Panc1 (cell line): ENCODE data around the gene MLN. TPM values are rescaled to one million over a fixed set of nuclear protein-coding genes. Genes with fewer than 3 reads are reported as not detected.

ENCODE experiments used
- ATAC-seq: fragments of 200-7000 bp; cut with Tn5 transposase; 2 replicates; pipeline ENCODE4 v1.9.1; 2020; ENCODE audit warnings: mild to moderate bottlenecking, moderate library complexity
- BruUV-seq: library from RNA; stranded (reverse); fragments of 400-500 nt; replicated peaks from 2 replicates; lab custom pipeline; 2021; lab: Mats Ljungman, UMichigan
- CTCF ChIA-PET: fragments of 300-600 bp; sonication (Branson Sonifier 250); formaldehyde crosslinking; loops from one replicate; lab custom pipeline; 2022; ENCODE audit warnings: antibody characterized with exemption; lab: Charles Lee
- POLR2A ChIA-PET: fragments of 300-600 bp; sonication (Branson Sonifier 250); formaldehyde crosslinking; loops from one replicate; lab custom pipeline; 2022; ENCODE audit warnings: antibody characterized with exemption; lab: Charles Lee
- DNase-seq: peaks from one replicate; pipeline ENCODE4 v3.0.0-alpha.2; 2010; ENCODE audit warnings: low read depth, low spot score
- H3K27ac ChIP-seq: 2 replicates; pipeline ENCODE4 v1.5.1; 2011; ENCODE audit warnings: mild to moderate bottlenecking, low read length, inconsistent platforms
- H3K27me3 ChIP-seq: fragments of 200-500 bp; sonication (Bioruptor generic); 2 replicates; pipeline ENCODE4 v1.6.0; 2014; ENCODE audit warnings: low read length, inconsistent platforms; ENCODE audit not compliant: control insufficient read depth, insufficient read depth
- H3K36me3 ChIP-seq: fragments of 200-500 bp; sonication (Bioruptor generic); 2 replicates; pipeline ENCODE4 v1.5.1; 2014; ENCODE audit warnings: inconsistent platforms, mild to moderate bottlenecking, low read length, moderate library complexity; ENCODE audit not compliant: control insufficient read depth, insufficient read depth
- H3K4me1 ChIP-seq: 2 replicates; pipeline ENCODE4 v1.5.1; 2011; ENCODE audit warnings: inconsistent platforms, mild to moderate bottlenecking, low read length, moderate library complexity; ENCODE audit not compliant: control insufficient read depth, insufficient read depth
- H3K4me3 ChIP-seq, 2 experiments: 2 replicates each; pipeline ENCODE4 v1.5.1; 2011 to 2012; ENCODE audit warnings: low read depth in 2 of 2, low read length in 2 of 2, mild to moderate bottlenecking in 2 of 2, inconsistent platforms in 1 of 2, moderate library complexity in 1 of 2
- H3K9me3 ChIP-seq: fragments of 200-500 bp; sonication (Bioruptor generic); 2 replicates; pipeline ENCODE4 v1.5.1; 2014; ENCODE audit warnings: low read depth, mild to moderate bottlenecking, inconsistent platforms, low read length, moderate library complexity; ENCODE audit not compliant: control insufficient read depth, insufficient read depth
- POLR2AphosphoS5 ChIP-seq: IDR thresholded peaks from 2 replicates; pipeline ENCODE4 v1.6.1; 2012; ENCODE audit warnings: mild to moderate bottlenecking, low read depth, low read length, moderate library complexity
- REST ChIP-seq, 2 experiments: IDR thresholded peaks; 2 replicates each; pipeline ENCODE4 v1.6.1; 2011 to 2012; ENCODE audit warnings: low read depth in 2 of 2, control low read depth in 1 of 2, low read length in 1 of 2, mild to moderate bottlenecking in 1 of 2, moderate library complexity in 1 of 2; ENCODE audit not compliant: insufficient read depth in 1 of 2
- SIN3A ChIP-seq: IDR thresholded peaks from 2 replicates; pipeline ENCODE4 v1.6.1; 2012; ENCODE audit warnings: low read depth, mild to moderate bottlenecking, low read length, moderate library complexity, borderline replicate concordance; ENCODE audit not compliant: insufficient read depth
- TCF7L2 ChIP-seq: IDR thresholded peaks from 2 replicates; pipeline ENCODE4 v1.6.1; 2011; ENCODE audit warnings: mild to moderate bottlenecking, low read depth, low read length, inconsistent platforms
- in situ Hi-C: cut with HindIII; loops from 2 replicates; pipeline ENCODE4 v1.10.0; 2016; ENCODE audit warnings: low sequenced_read_pairs, low pct_unique_long_range_greater_than_20kb
- intact Hi-C: fragments of 100-400 bp; cut with micrococcal nuclease; formaldehyde crosslinking; loops from one replicate; pipeline ENCODE4 v1.10.0; 2022; ENCODE audit not compliant: unreplicated experiment
- total RNA-seq: library from RNA; stranded (reverse); gene quantifications from one replicate; pipeline ENCODE4 v1.2.1, GENCODE V29; 2021; ENCODE audit not compliant: unreplicated experiment
- TF ChIP-seq, protein P1 (sequence below): fragments of 450-650 bp; IDR thresholded peaks from 2 replicates; pipeline ENCODE4 v1.5.1; 2017; ENCODE audit warnings: mild to moderate bottlenecking

The MLN gene
- total RNA-seq, 1 experiment from 2014 or later: not detected

- CTCF ChIA-PET: no interaction called here
- TF ChIP-seq TCF7L2 (no peak), POLR2AphosphoS5 (no peak), SIN3A (no peak), REST (IDR thresholded peaks at IDR 0.05; ENCODE audit: insufficient read depth in 1 of 2, low read depth in 2 of 2, low read length in 1 of 2) (no peak)
- TF ChIP-seq, protein P1, sequence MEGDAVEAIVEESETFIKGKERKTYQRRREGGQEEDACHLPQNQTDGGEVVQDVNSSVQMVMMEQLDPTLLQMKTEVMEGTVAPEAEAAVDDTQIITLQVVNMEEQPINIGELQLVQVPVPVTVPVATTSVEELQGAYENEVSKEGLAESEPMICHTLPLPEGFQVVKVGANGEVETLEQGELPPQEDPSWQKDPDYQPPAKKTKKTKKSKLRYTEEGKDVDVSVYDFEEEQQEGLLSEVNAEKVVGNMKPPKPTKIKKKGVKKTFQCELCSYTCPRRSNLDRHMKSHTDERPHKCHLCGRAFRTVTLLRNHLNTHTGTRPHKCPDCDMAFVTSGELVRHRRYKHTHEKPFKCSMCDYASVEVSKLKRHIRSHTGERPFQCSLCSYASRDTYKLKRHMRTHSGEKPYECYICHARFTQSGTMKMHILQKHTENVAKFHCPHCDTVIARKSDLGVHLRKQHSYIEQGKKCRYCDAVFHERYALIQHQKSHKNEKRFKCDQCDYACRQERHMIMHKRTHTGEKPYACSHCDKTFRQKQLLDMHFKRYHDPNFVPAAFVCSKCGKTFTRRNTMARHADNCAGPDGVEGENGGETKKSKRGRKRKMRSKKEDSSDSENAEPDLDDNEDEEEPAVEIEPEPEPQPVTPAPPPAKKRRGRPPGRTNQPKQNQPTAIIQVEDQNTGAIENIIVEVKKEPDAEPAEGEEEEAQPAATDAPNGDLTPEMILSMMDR: no peak
- Histone ChIP-seq H3K9me3 (no peaks in the 10 kb centered on the region), H3K36me3 (no peaks in the 10 kb centered on the region), H3K4me1 (peaks cover 29% of the 10 kb centered on the region), H3K27me3 (no peaks in the 10 kb centered on the region), H3K4me3 (no peak overlapping the region), H3K27ac (no peak overlapping the region)
- BruUV-seq: no TSS peak
- ATAC-seq (no peak), DNase-seq (no peak)
- intact Hi-C loops: no loop called here
- in situ Hi-C loops: no loop called here
- POLR2A ChIA-PET: interaction anchor here (0.7 kb wide), 1 partner anchor 129 kb away, joined by 20 read pairs; no protein-coding TSS in a partner anchor
These were observed 22.7 kb upstream of the MLN start for GRCh38 chr6:33826537-33826936.

DNA sequence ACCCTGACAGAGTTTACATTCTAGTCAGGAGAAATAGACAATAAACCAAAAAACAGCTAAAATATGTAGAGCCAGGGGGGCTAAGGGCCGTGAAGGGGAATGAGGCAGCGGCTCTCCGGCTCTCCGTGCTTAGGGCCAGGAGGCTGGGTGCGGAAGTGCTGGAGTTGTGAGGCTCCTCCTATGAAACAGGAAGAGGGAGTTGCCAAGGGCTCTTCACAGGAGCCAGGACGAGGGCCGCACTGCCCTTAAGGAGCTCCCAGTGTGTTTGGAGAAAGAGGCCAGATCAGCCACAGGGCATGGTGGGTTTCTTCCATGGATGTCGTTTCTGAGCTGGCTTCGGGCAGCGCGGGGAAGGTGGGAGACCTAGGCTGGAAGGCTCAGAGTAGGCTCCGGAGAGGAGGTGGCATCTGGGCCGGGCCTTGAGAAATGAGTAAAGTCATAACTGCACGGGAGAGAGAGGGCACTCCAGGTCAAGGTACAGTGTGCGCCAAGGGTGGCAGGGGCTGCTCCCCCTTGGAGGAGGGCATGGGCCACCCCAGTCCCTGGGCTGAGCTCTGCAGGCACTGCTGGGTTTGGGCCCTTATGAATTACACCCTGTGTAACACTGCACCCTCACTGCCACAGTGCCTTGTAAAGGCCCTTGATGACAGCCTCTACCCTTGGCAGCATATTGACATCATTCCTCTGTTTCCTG, 20.8 kb upstream of the MLN start:
- Histone ChIP-seq H3K36me3 (no peaks in the 10 kb centered on the region), H3K4me1 (peaks cover 29% of the 10 kb centered on the region), H3K27ac (peak overlapping the region; percentile 42; the same call in 1 of the 2 replicates), H3K4me3 (peak overlapping the region in 1 of 2 experiments; percentile 18; a peak in 1 of 4 replicates), H3K9me3 (no peaks in the 10 kb centered on the region), H3K27me3 (no peaks in the 10 kb centered on the region)
- ChIA-PET POLR2A (no interaction called here), CTCF (no interaction called here)
- no TSS peak for BruUV-seq
- no peak for TF ChIP-seq TCF7L2
- no peak for TF ChIP-seq REST (IDR thresholded peaks at IDR 0.05; ENCODE audit: insufficient read depth in 1 of 2, low read depth in 2 of 2, low read length in 1 of 2)
- DNase-seq: no peak
- intact Hi-C loops (no loop called here), in situ Hi-C loops (no loop called here)
- peak; percentile 14; the same call in 1 of the 2 replicates for ATAC-seq
